ENCODE measurements around the gene ANO6.
"Not testable (repeated sequence)": the region's sequence is repeated elsewhere in the genome, so short reads cannot be mapped to it uniquely, and the experiment has no call there.

Gene ANO6

GRCh38 chr12:45231515-45232145 lies 15.7 kb downstream of the ANO6 start:
- no peak for TF ChIP-seq CTCF (IDR thresholded peaks at IDR 0.05; ENCODE audit: borderline replicate concordance, insufficient read depth, low read depth, low read length)
- no peak overlapping the region for H3K4me3 ChIP-seq (ENCODE audit: low read depth, low read length)

- H3K4me3 ChIP-seq (ENCODE audit: low read depth, low read length), result no peak overlapping the region
- TF ChIP-seq CTCF (IDR thresholded peaks at IDR 0.05; ENCODE audit: borderline replicate concordance, insufficient read depth, low read depth, low read length), result no peak
Measured at GRCh38 chr12:45232146-45232755, 16.4 kb downstream of the ANO6 start.

GRCh38 chr12:45232756-45233372 lies 17.0 kb downstream of the ANO6 start:
- H3K4me3 ChIP-seq (ENCODE audit: low read depth, low read length), result no peak overlapping the region
- TF ChIP-seq CTCF (IDR thresholded peaks at IDR 0.05; ENCODE audit: borderline replicate concordance, insufficient read depth, low read depth, low read length), result no peak

GRCh38 chr12:45234139-45234865 lies 18.4 kb downstream of the ANO6 start:
- no peak overlapping the region for H3K4me3 ChIP-seq (ENCODE audit: low read depth, low read length)
- no peak for TF ChIP-seq CTCF (IDR thresholded peaks at IDR 0.05; ENCODE audit: borderline replicate concordance, insufficient read depth, low read depth, low read length)

GRCh38 chr12:45235087-45236025 lies 19.5 kb downstream of the ANO6 start:
- TF ChIP-seq CTCF (IDR thresholded peaks at IDR 0.05; ENCODE audit: borderline replicate concordance, insufficient read depth, low read depth, low read length), result no peak
- H3K4me3 ChIP-seq (ENCODE audit: low read depth, low read length), result no peak overlapping the region

- not testable (repeated sequence) for H3K4me3 ChIP-seq (ENCODE audit: low read depth, low read length)
Measured at GRCh38 chr12:45236383-45236782, 20.5 kb downstream of the ANO6 start.

- no peak for TF ChIP-seq CTCF (IDR thresholded peaks at IDR 0.05; ENCODE audit: borderline replicate concordance, insufficient read depth, low read depth, low read length)
Measured at GRCh38 chr12:45242180-45242579, 26.3 kb downstream of the ANO6 start.

More at GRCh38 chr12:45242180-45242579, 26.3 kb downstream of the ANO6 start:
- H3K4me3 ChIP-seq (ENCODE audit: low read depth, low read length), result no peak overlapping the region

Measured in GM12875 (cell line).